NCI-H345 treated with DMSO at 0.1 percent for 48 hours (cell line): ENCODE measurements around the gene PARVB.

ENCODE experiments used
- DNase-seq: peaks from one replicate; lab custom pipeline; 2025; ENCODE audit not compliant: unreplicated experiment; lab: John Stamatoyannopoulos, UW

The PARVB gene

DNA sequence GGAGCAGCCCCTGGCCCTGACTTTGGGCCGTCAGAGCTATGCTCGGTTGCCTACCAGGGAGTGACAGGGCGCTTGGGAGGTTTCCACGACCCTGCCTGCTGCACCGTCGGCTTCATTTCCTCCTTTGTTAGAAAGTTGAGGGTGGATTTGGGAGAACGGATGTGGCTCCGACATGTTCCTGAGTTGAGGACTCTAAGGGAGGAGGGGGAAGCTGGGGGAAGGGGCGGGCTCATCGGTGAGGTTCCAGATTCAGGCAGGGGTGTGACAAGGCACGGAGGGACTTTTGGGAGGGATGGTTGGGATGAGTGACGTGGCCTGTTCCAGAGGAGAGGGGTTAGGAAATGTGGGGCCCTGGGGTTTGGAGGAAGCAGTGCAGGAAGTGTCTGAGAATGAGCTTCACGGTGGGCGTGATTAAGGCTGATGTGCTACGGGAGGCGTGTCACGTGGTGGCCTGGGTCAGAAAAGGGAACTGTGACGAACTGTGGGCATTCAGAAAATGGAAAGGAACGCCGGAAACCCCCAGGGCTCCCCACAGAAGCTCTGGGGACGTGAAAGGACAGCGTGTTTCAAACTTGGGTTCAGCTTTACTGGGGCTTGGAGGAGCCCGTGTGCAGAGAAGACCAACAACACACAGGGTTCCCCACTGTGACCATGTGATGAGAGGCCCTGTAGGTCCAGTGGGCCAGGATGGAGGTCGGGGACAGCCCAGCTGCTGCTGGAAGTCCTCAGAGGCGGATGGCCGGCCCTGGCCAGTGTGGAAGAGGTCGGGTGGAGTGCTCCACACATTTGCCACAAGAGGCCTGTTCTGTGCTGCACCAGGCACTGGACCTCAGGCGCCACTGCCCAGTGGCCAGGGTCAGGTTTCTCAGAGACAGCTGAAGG is 2.8 kb downstream of the PARVB start:
- no peak for DNase-seq

DNA sequence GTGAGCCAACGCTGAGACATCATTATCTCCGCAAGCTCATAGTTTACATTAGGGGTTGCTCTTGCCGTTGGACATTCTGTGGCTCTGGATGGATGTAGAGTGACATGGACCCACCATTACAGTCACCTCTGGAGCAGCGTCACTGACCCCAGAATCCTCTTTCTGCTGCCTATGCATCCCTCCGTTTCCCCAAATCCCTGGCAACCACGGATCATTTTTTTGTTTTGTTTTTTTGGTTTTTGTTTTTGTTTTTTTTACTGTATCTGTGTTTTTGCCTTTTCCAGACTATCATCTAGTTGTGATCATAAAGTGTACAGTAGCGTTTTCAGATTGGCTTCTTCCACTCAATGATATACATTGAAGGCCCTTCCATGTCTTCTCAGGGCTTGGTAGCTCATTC is 4.0 kb downstream of the PARVB start:
- DNase-seq = no peak

DNA sequence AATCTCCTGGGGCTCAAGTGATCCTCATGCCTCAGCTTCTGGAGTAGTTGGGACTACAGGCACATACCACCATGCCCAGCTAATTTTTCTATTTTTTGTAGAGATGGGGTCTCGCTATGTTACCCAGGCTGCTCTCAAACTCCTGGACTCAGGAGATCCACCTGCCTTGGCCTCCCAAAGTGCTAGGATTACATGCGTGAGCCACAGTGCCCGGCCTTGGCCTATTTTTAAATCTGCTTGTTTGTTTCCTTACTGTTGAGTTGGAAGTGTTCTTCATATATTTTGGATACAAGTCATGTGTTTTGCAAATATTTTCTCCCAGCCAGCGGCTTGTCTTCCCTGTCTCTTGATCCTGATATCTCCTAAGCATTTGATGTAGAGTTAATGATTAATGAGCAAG is 5.0 kb downstream of the PARVB start:
- DNase-seq = no peak

DNA sequence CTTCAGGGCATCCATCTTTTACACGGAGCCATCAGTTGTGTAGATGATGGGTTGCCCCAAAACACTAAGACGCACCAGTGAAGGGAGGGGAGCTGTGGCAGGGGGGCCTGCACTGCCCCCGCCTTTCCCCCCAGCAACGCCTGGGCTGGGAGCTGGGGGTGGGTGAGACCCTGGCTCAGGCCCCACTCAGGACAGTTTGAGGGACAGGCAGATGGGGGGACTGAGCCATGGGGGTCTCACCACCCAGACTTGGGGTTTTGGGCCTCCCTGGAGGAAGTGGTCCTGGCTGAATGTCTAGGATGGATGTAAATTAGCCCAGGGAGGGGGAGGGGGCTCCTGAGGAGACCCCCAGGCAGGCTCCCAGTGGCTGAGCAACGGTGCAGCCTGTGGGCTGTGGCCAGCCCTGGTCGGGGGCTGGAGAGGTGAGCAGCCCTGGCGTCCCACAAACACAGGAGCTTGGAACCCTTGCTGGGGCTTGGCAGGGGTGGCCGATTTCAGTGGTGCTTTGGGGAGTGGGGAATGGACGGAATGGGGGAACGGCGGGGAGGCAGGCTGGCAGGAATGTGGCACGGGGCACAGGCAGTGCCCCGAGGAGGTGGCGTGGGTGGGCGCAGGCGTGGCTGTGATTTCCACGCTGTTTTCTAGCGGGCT is 6.1 kb downstream of the PARVB start:
- no peak for DNase-seq

DNA sequence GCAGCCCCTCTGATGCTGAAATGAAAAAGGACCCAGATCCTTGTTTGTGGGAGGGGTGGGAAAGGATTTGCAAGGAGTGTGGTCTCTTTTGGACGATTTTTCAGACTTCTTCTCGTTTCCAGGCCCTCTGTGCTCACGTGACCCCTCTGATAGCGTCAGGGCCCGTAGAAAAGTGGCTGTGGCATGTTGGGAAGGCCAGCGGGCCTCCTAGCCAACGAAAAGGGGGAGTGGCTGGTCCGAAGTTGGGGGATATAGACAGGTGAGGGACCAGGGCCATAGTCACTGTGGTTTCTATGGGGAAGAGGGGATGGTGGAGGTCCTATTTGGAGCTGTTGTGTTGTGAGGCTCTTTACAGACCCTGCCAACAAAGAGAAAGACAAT is 6.6 kb downstream of the PARVB start:
- no peak for DNase-seq

DNA sequence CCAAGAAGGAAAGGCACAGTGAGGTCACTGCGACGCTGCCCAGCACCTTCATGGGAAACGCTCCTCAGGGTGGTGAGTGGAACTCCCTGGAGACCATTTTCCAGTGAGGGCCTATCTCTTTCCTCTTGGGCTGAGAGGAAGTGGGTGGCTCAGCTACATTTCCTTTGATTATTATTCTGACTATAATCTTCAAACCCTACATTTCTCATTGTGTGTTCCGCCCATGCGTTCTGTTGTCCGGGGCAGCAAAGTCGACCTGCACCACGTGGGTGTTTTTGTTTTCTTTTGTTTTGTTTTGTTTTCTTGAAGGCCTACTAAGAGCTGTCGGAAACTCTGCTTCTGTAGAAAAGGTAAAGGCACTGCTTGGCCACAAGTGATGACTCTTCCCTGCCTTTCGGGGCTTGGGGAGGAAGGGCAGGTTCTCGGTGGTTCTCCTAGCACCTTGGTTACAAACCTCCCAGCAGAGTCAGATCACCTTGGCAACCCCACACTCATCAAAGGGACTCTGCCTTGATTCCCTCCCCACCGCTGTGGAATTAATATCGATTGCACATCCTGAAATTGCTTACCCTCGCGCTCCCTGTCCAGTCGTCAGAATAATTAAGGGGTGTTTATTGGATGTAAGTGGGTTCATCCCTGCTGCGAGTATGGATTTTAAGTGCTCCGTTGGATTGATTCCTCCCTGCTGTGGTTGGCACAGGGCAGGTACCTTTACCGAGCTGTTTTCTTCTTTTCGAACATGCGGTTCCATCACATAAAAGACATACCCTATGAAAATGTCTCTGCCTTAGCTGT is 7.3 kb downstream of the PARVB start:
- DNase-seq = no peak

DNA sequence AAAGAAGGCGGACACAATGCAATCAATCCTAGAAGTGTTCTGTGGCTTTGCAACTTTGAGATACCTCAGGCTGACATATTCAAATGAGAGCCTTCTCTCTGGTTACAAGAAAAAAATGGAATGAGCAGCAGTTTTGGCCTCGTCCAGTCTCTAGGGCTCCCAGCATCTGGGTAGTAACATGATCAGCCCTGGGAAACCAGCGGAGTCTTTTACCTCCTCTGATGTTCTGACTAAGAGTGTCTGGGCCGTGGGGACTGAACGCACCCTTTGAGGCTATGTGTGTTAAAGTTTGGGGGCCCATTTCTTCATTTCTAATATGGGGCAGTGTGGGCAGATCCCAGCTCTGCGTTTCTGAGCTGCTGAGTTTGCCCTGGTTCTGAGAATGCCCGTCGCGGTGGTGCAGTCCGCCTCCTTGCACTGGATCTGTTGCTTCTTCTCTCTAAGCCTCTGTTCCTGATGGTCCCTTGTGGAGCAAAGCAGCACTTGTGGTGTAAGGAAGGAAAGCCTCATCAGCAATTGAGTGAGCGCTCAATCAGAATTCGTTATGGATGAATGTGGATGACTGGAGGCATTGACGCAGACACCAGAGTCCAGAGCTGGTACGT is 8.1 kb downstream of the PARVB start:
- DNase-seq = no peak

DNA sequence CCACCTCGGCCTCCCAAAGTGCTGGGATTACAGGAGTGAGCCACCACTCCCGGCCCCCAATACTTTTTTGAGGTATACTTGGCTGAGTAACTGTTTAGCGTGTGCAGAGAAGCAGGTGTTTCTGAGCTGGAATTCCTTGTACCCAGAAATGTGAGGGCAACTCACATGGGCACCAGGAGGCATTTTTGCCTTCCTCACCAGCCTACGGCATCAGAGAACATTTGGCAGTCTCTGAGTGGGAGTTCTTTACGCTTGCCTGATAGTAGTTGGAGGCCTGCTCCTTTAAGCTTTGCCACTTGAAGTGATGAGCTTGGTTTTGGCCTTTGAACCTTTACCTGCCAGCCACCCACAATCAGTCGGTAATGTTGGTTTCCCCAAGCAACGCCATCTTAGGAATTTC is 9.2 kb downstream of the PARVB start:
- DNase-seq = no peak

DNA sequence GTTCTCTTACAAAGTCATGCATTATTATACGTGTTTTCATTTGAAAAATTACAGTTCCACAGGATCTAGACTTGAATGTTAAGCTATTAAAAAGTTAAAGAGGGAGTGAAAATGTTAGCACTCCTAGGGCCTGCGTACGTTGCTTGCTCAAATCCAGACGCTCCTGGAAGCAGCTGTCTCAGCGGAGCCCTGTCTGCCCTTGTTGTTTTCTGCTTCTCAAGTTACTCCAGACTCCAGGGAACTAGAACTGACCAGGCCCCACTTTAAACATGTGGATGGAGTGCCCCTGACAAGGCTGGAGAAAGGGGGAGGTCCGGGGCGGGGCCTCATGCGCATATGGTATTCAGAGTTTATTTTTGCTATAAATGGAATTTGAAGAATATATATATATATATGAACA is 9.6 kb downstream of the PARVB start:
- no peak for DNase-seq

DNA sequence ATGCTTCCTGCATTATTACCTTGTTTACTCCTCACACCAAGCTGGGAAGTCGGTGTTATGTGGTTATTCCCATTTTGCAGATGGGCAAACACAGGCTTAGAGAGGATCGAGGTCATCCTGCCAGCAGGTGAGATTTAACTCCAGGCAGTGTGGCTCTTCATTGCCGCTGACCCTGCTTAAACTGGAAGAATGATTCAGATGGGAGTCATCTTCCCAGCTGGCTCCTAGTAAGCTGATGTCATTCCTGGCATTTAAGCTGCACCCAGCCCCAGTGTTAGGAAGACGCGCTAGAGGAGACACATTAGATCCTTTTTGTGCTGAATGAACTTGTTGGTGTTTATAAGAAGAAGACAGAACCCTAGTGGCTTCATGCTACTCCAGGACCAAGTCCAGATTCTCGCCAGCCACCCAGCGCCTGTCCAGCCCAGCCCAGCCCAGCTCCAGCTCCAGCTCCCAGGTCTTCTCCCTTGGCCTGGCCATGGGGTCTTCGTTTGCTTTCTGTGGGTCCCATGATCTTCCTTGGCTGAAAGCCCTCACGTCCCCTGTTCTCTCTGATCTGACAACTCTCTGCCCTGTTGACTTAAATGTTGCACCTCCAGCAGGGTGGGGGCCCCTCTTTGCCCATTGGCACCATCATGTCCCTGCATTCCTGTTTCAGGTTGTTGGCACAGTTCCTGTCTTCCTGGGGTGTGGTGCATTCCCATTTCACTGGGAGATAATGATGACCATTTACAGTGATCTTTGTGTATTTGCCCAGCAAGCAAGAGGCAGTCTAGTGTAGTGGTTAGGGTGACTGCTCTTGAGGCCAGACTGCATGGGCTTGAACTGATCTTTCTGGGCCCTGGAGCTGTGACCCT is 13.6 kb downstream of the PARVB start:
- DNase-seq = no peak

DNA sequence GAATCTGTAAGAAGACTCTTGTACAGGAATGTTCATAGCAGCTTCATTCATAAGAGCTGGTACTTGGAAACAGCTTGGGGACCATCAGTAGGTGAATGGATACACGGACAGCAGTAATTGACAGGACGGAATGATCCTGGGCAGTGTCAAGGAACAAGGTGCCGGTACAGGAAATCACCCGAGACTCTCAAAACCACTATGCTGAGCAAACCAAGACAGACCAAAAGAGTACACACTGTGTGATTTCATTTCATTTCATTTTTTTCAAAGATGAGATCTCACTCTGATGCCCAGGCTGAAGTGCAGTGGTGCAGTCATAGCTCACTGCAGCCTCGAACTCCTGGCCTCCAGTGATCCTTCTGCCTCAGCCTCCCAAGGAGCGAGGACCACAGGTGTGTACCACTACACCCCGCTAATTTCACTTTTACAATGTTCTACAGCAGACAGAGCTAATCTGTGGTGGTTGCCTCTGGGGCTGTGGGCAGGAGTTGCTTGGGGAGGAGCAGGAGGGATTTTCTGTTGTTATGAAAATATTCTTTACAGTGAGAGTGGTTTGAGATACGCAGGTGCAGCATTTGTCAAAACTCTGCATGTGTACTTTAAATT is 15.6 kb downstream of the PARVB start:
- DNase-seq = no peak

DNA sequence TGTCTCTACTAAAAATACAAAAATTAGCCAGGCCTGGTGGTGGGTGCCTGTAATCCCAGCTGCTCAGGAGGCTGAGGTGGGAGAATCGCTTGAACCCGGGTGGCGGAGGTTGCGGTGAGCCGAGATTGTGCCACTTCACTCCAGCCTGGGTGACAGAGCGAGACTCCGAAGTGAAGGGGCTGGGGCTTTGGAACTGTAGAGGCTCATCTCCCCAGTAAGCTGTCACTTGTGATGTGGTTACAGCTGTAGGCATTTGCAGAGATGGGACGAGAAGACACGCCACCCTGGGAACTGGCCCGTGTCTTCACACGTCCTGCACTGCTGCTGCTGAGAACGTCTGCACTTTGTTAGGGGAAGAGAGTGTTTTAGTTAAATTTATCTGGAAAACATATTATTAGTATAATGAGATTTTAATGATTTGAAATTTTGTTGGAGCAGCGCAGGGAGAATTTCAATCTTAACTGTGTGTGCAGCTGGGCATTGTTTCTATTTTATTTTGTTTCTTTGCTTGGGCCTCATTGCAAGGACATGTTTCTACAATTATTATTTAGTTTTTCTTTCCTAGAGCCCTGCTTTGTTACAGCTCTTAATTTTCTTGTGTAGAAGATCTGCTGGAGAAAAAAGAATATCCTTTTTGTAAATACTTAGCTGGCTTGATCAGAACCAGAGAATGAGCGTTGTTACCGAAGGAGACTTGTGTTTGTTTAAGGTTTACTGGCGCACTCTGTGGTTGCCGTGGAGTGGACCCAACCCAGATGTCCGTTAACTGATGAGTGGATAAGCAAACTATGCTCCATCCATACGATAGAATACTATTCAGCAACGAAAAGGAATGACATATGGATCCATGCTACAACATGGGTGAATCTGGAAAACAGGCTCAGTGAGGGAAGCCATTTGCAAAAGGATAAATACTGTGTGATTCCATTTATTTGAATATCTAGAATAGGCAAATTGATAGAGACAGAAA is 18.4 kb downstream of the PARVB start:
- no peak for DNase-seq

DNA sequence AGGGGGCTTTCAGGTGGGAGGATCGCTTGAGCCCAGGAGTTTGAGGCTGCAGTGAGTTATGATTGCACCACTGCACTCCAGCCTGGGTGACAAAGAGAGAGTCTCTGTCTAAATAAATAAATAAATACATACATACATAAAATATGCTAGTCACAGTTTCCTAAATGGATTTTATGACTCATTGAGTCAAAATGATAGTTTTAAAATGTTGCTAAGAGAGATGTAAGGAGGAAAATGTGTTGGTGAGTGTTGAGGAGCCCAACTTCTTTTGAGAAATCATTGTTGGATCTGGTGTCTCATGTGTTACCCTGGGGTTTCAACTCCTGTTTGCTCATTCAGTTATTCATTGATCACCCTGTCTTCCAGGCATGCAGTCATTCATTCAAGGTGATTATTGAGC is 21.0 kb downstream of the PARVB start:
- DNase-seq = no peak

DNA sequence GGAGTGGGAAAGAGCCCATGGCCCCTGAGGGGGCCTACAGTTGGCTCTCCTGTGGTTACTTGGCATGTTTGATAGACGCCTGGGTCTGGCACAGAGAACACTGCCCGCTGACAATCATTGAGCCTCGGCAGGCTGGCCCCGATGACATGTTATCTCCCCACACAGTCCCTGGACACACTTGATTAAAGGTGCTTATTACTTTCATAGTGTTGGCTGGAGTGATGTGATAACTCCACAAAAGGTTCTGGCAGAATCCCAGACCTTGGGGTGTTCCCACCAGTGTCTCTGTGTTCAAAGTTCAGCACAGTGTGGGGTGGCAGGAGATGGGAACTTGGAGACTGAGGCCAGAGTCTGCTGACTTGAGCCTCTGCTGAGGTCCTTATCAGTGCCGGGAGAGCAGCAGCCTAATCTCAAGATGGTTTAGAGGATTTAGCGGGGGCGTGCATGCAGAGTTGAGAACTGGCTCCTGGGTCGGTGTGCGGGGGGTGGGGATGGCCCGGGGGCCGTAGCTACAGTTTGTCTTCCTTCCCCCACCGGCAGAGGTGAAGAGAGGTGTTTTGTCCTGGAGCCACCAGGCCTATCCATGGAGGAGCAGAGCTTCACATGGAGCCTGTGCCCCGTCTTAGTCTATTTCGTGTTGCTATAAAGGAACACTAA is 22.5 kb downstream of the PARVB start:
- DNase-seq = no peak

DNA sequence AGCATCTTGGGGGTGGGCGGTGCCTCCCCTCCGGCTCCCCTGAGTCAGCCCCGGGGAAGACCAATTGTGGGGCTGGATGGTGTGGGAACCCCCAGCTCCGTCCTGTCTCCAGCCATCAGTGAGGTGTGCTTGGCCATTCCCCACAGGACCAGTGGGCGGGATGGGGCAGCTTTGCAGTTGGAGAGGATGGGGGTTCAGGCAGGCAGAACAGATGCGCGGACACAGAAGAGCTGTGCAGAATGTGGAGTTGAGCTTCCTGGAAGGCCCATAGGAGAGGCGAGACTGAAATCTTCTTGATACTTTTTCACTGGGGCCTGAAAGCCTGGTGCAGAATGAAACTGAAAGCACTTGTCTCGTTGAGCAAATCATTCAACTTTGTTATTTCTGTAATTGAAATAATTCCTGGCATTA is 23.8 kb downstream of the PARVB start:
- DNase-seq = no peak

DNA sequence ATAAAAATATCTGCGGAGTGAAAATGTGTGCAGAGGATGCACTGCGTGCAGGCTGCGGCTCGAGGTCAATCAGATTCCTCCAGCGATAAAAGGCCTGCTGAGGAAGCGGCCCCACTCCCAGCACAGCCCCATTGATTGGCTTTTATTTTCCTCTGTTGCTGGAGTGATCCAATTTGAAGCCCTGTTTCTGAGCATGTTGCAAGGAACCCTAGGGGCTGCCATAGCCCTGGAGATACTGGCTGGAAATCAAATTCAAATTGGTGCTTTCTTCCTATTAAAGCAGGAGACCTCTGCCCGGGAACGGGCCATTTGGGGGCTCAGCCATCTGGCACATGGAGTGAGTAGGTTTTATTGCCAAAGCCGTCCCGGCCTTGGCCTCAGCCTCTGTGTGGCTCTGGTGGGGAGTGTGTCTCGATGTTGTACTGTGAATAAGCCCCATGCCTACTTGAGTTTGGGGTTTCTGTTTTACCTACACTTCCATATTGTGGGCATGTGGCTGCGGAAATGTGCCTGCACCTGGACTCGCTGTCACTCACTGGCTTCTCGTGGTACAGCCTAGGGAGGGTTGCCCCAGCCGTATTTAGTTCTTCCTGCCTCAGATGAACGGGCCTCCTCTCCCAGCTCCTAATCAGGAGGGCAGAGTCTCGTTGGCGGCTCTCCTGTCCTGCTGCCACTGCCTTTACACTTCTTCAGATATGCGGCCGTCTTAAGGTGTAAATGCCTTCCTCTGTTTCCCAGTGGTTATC is 25.6 kb downstream of the PARVB start:
- DNase-seq = no peak

DNA sequence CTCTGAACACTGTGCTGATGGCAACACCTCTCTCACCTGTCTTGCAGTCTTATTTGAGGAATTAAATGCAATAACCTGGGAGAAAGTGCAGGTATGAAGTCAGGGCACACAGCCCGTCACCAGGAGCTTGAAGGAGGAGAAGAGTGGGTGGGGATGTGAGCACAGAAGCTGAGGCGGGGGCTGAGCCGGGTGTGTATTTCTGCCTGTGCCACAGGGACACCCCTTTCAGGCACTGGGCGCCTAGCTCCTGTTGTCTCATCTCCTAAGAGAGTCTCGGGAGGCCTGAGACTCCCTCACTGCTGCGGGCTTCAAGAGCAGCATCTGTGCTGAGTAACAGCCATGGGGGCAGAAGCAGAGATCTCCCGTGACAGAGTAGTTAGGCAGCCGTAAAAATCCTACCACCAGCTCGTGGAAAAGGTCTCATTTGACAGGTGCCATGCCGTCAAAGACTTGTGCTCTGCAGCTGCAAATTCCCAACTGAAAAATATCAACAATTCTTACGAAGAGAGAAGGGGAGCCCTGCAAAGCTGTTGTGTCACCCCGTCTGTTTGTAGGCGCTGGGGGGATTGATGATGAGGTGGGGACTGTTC is 26.8 kb downstream of the PARVB start:
- no peak for DNase-seq
